SIG-M5 treated with dmso at 0.1 percent for 504 hours (cell line): Measurements from ENCODE around the gene DCP1B.

Experiments
- DNase-seq: peaks from one replicate; lab custom pipeline; 2025; ENCODE audit not compliant: unreplicated experiment; lab: John Stamatoyannopoulos, UW

DCP1B gene

DNA sequence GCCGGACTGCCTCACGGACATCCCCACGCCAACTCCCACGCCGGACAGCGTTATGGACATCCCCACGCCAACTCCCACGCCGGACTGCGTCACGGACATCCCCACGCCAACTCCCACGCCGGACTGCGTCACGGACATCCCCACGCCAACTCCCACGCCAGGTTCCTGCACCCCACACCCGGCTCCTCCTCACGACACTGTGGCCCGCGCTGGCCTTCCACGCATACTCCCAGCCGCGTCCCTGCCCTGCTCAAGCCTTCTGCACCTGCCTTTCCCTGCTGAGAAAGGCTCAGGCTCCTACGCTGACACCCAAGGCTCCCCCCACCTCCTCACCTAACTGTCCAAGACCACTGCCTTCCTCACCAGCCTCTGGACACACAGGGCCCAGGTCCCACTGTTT lies 95.5 kb downstream of the DCP1B start:
- DNase-seq: no peak

- DNase-seq: no peak
Measured at GRCh38 chr12:1907652-1908611, 96.3 kb downstream of the DCP1B start.

DNA sequence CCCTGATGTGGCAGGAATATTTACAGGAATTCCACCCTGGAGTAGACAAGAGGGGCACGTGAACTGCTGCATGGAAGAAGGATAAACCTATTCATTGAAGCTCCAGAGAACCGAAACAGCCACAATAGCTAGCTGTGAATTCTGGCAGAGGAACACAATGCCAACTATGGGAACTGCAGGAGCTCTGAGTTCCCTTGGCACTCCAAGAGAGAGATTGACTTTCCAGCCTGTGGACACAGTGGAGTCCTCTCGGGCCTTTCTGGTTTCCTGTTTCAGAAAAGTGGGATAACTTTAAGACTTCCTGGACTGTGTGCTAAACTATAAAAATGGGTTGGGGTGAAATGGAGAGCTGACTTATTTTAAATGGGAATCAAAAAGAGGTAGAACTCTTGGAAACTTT lies 97.7 kb downstream of the DCP1B start:
- no peak for DNase-seq

DNA sequence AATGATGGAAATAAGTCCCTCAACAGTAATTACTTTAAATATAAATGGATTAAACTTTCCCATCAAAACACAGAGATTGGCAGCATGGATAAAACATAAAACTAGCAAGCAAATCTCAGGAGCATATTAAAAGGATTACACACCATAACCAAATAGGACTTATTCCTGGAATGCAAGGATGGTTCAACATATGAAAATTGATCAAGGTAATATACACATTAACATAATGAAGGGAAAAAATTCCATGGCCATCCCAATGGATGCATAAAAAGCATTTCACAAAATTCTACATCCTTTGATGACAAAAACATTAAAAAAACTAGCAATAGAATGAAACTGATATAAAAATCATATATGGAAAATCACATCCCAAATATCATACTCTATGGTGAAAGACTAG lies 99.4 kb downstream of the DCP1B start:
- DNase-seq: no peak

DNA sequence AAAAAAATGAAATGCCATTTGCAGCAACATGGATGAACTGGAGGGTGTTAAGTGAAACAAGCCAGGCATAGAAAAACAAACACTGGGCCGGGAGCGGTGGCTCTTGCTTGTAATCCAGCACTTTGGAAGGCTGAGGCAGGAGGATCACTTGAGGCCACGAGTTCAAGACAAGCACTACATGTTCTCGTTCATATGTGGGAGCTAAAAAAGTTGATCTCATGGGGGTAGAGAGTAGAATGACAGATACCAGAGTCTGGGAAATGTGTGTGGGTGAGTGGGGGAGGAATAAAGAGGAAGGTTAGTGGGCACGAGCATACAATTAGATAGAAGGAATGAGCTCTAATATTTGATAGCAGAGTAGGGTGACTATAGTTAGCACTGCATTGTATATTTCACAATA lies 107.3 kb downstream of the DCP1B start:
- no peak for DNase-seq
